ENCODE data around the gene PGRMC1.

Gene PGRMC1

GRCh38 chrX:119235872-119236622 is at the start of gene PGRMC1:
Gene PGRMC1 (plus strand): TSS chrX:119236285. CDS start chrX:119236364, 79 bp downstream.
- H3K9me3 ChIP-seq (ENCODE audit: low read length) = no peaks in the 10 kb centered on the region
- peak within 1 kb of the TSS; percentile 71 for H3K4me3 ChIP-seq (ENCODE audit: low read depth, low read length, poor library complexity, severe bottlenecking)
- H3K4me2 ChIP-seq (ENCODE audit: low read length) = peak within 1 kb of the TSS; percentile 76
- no peaks in the 10 kb centered on the region for H4K20me1 ChIP-seq (ENCODE audit: insufficient read depth, low read length)
- no peaks in the 10 kb centered on the region for H3F3A ChIP-seq (ENCODE audit: insufficient read depth, low read length)
- H3K4me1 ChIP-seq (ENCODE audit: insufficient read depth, low read length, severe bottlenecking) = peaks cover 16% of the 10 kb centered on the region
- H3K27ac ChIP-seq (ENCODE audit: low read depth, low read length, poor library complexity, severe bottlenecking) = no peak within 1 kb of the TSS
- H3K79me2 ChIP-seq (ENCODE audit: insufficient read depth, low read length) = no peaks in the 10 kb centered on the region
- H3K9ac ChIP-seq (ENCODE audit: low read length) = peak within 1 kb of the TSS; percentile 79
- H3K36me3 ChIP-seq (ENCODE audit: insufficient read depth, low read length) = peaks cover 6% of the 10 kb centered on the region; the same call in 1 of the 2 replicates
- no peaks in the 10 kb centered on the region for H3K9me2 ChIP-seq (ENCODE audit: low read depth, low read length)
- TF ChIP-seq EZH2 (IDR thresholded peaks at IDR 0.05; ENCODE audit: borderline replicate concordance, low read length) (no peak), CTCF (IDR thresholded peaks at IDR 0.05; ENCODE audit: low read length) (no peak)
- no peaks in the 10 kb centered on the region for H3K27me3 ChIP-seq (ENCODE audit: insufficient read depth, low read length)
- H2AFZ ChIP-seq (ENCODE audit: low read length) = peak within 1 kb of the TSS; percentile 80; the same call in 1 of the 2 replicates

GRCh38 chrX:119186763-119187162 is 49.3 kb upstream of the PGRMC1 start:
- H3F3A ChIP-seq (ENCODE audit: insufficient read depth, low read length) = no peaks in the 10 kb centered on the region
- TF ChIP-seq EZH2 (IDR thresholded peaks at IDR 0.05; ENCODE audit: borderline replicate concordance, low read length) (no peak), CTCF (IDR thresholded peaks at IDR 0.05; ENCODE audit: low read length) (no peak)
- no peaks in the 10 kb centered on the region; the same call in 1 of the 2 replicates for H3K36me3 ChIP-seq (ENCODE audit: insufficient read depth, low read length)
- no peak overlapping the region for H3K4me3 ChIP-seq (ENCODE audit: low read depth, low read length, poor library complexity, severe bottlenecking)
- no peaks in the 10 kb centered on the region for H3K4me1 ChIP-seq (ENCODE audit: insufficient read depth, low read length, severe bottlenecking)
- no peaks in the 10 kb centered on the region for H3K79me2 ChIP-seq (ENCODE audit: insufficient read depth, low read length)
- H3K9me2 ChIP-seq (ENCODE audit: low read depth, low read length) = no peaks in the 10 kb centered on the region
- no peak overlapping the region for H3K9ac ChIP-seq (ENCODE audit: low read length)
- H3K27me3 ChIP-seq (ENCODE audit: insufficient read depth, low read length) = no peaks in the 10 kb centered on the region
- H3K4me2 ChIP-seq (ENCODE audit: low read length) = no peak overlapping the region
- H2AFZ ChIP-seq (ENCODE audit: low read length) = no peak overlapping the region
- no peak overlapping the region for H3K27ac ChIP-seq (ENCODE audit: low read depth, low read length, poor library complexity, severe bottlenecking)
- no peaks in the 10 kb centered on the region for H3K9me3 ChIP-seq (ENCODE audit: low read length)
- no peaks in the 10 kb centered on the region for H4K20me1 ChIP-seq (ENCODE audit: insufficient read depth, low read length)

- H3K27ac ChIP-seq (ENCODE audit: low read depth, low read length, poor library complexity, severe bottlenecking) = no peak overlapping the region
- no peaks in the 10 kb centered on the region; the same call in 1 of the 2 replicates for H3K36me3 ChIP-seq (ENCODE audit: insufficient read depth, low read length)
- no peak overlapping the region for H3K4me3 ChIP-seq (ENCODE audit: low read depth, low read length, poor library complexity, severe bottlenecking)
- no peaks in the 10 kb centered on the region for H3K9me2 ChIP-seq (ENCODE audit: low read depth, low read length)
- H4K20me1 ChIP-seq (ENCODE audit: insufficient read depth, low read length) = no peaks in the 10 kb centered on the region
- no peaks in the 10 kb centered on the region for H3K4me1 ChIP-seq (ENCODE audit: insufficient read depth, low read length, severe bottlenecking)
- no peaks in the 10 kb centered on the region for H3K79me2 ChIP-seq (ENCODE audit: insufficient read depth, low read length)
- TF ChIP-seq EZH2 (IDR thresholded peaks at IDR 0.05; ENCODE audit: borderline replicate concordance, low read length) = no peak
- no peak for TF ChIP-seq CTCF (IDR thresholded peaks at IDR 0.05; ENCODE audit: low read length)
- H3F3A ChIP-seq (ENCODE audit: insufficient read depth, low read length) = no peaks in the 10 kb centered on the region
- no peak overlapping the region for H2AFZ ChIP-seq (ENCODE audit: low read length)
- H3K9ac ChIP-seq (ENCODE audit: low read length) = no peak overlapping the region
- no peaks in the 10 kb centered on the region for H3K9me3 ChIP-seq (ENCODE audit: low read length)
- no peak overlapping the region for H3K4me2 ChIP-seq (ENCODE audit: low read length)
- no peaks in the 10 kb centered on the region for H3K27me3 ChIP-seq (ENCODE audit: insufficient read depth, low read length)
These were observed 48.8 kb upstream of the PGRMC1 start for GRCh38 chrX:119187298-119187697.
